ENCODE data around the gene PANK4. TPM values are rescaled to one million over a fixed set of nuclear protein-coding genes. Genes with fewer than 3 reads are reported as not detected.

The PANK4 gene
- total RNA-seq, 1 experiment from 2014 or later, result 32.2 TPM

DNA sequence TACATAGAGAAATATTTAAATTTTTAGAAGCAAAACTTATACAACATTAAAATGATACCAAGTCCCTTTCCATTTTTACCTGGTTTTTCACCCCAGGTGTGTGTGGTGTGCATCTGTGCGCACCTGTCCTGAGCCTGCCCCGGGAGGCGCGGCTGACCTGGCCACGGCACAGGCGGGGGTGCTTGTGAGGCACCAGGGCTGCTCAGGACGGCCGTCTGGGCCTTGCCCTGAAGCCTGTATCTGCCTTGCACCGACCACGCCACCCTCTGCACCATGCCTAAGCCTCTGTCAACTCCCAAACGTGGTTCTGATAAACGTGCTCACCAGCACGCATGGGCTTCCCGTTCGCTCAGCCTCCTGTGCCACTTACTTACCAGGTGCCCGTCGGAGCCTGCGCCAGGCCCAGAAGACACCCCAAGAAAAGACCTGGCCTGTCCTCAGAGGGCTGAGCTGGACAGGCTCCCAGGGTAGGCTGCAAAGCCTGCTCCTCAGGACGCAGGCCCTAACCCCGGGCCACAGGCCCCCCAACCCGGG is 20.9 kb downstream of the PANK4 start:
- H3K27ac ChIP-seq (ENCODE audit: insufficient read length, low read depth, low read length), result no peak overlapping the region
- no peak overlapping the region for H3K4me2 ChIP-seq (ENCODE audit: insufficient read depth, insufficient read length, low read length)
- no peaks in the 10 kb centered on the region for H3K27me3 ChIP-seq (ENCODE audit: insufficient read depth, low read length)
- H3K27ac Mint-ChIP-seq, result no peak overlapping the region; a peak in 1 of 7 replicates
- no peak overlapping the region for H3K4me3 Mint-ChIP-seq
- peaks cover 4 to 20% (median 17%) of the 10 kb centered on the region in 3 experiments; a peak in 6 of 7 replicates for H3K36me3 Mint-ChIP-seq (ENCODE audit: insufficient read depth in 1 of 3, low read depth in 3 of 3)
- H4K91ac ChIP-seq (ENCODE audit: insufficient read length, low read depth, low read length), result no peak overlapping the region
- TF ChIP-seq CTCF (conservative IDR thresholded peaks at IDR 0.05), result no peak
- no peak overlapping the region for H2BK15ac ChIP-seq (ENCODE audit: low read depth, low read length)
- H3K79me2 ChIP-seq (ENCODE audit: insufficient read depth, low read length), result no peaks in the 10 kb centered on the region
- H3K4ac ChIP-seq (ENCODE audit: low read depth, low read length), result no peak overlapping the region
- H3K14ac ChIP-seq (ENCODE audit: insufficient read depth, low read length), result no peak overlapping the region
- no peak overlapping the region for H2AFZ ChIP-seq (ENCODE audit: low read length)
- H3T11ph ChIP-seq (ENCODE audit: low read length), result no peak overlapping the region
- H3K4me1 ChIP-seq (ENCODE audit: insufficient read depth, low read length), result no peaks in the 10 kb centered on the region
- H3K4me1 Mint-ChIP-seq, result no peaks in the 10 kb centered on the region
- H4K20me1 ChIP-seq (ENCODE audit: control insufficient read depth, insufficient read depth, insufficient read length), result no peaks in the 10 kb centered on the region
- H2AK5ac ChIP-seq (ENCODE audit: insufficient read length, low read length), result no peak overlapping the region
- H2BK120ac ChIP-seq (ENCODE audit: low read depth, low read length, poor library complexity, severe bottlenecking), result no peak overlapping the region
- H3K27me3 Mint-ChIP-seq (ENCODE audit: low read depth), result peaks cover 2% of the 10 kb centered on the region
- no CpG with 5 or more reads among the region's 21 CpGs for WGBS (ENCODE audit: extremely low coverage, insufficient read length, low lambda C conversion rate)
- H3K9ac ChIP-seq (ENCODE audit: extremely low read depth, insufficient read length, low read length), result no peak overlapping the region
- H3K23me2 ChIP-seq (ENCODE audit: insufficient read length, low read depth, low read length, poor library complexity, severe bottlenecking), result no peaks in the 10 kb centered on the region
- no peak overlapping the region for H3K18ac ChIP-seq (ENCODE audit: insufficient read length, low read depth, low read length)
- no peak overlapping the region for H2BK5ac ChIP-seq (ENCODE audit: insufficient read length, low read length)
- no peak overlapping the region for H3K56ac ChIP-seq (ENCODE audit: insufficient read length, low read depth, low read length)
- DNase-seq, result no peak
- no peak overlapping the region for H2BK20ac ChIP-seq (ENCODE audit: low read depth, low read length, poor library complexity, severe bottlenecking)
- no peaks in the 10 kb centered on the region for H3K79me1 ChIP-seq (ENCODE audit: insufficient read depth, low read depth, low read length, poor library complexity, severe bottlenecking)
- no peak overlapping the region for H4K8ac ChIP-seq (replicated peaks; ENCODE audit: insufficient read length, low read depth, low read length)
- no peak overlapping the region for H2BK12ac ChIP-seq (ENCODE audit: insufficient read length, low read depth, low read length)
- no peaks in the 10 kb centered on the region for H3K9me3 Mint-ChIP-seq
- H3K23ac ChIP-seq (ENCODE audit: insufficient read length, low read depth, low read length), result no peak overlapping the region
- no peaks in the 10 kb centered on the region for H3K9me3 ChIP-seq (ENCODE audit: control insufficient read depth, low read depth, low read length)
- no peak overlapping the region for H4K5ac ChIP-seq (ENCODE audit: insufficient read length, low read depth, low read length)
